Gastroesophageal sphincter (tissue), 4 donors: ENCODE measurements around the gene BCL6. TPM values are rescaled to one million over a fixed set of nuclear protein-coding genes. Genes with fewer than 3 reads are reported as not detected.

Experiments used
- ATAC-seq: fragments of 150-250 bp; one replicate; pipeline ENCODE4 v1.9.1; 2016; ENCODE audit warnings: mild to moderate bottlenecking, moderate library complexity
- H3K27ac ChIP-seq, 4 donors: fragments of 200-600 bp; sonication (generic) in 3 of 4; 1 replicate in 3 of 4; 2 replicates in 1 of 4; pipeline ENCODE4 v1.5.1; 2016 to 2019
- H3K27me3 ChIP-seq: fragments of 200-600 bp; sonication (generic); one replicate; pipeline ENCODE4 v1.5.1; 2019
- H3K36me3 ChIP-seq, 2 donors: fragments of 200-600 bp; sonication (generic); one replicate each; pipeline ENCODE4 v1.5.1; 2019; ENCODE audit warnings: control low read depth in 1 of 2
- H3K4me1 ChIP-seq, 3 donors: fragments of 200-600 bp; sonication (generic); 1 replicate in 2 of 3; 2 replicates in 1 of 3; pipeline ENCODE4 v1.5.1; 2016 to 2019; ENCODE audit warnings: control low read depth in 2 of 3
- H3K4me3 ChIP-seq, 2 donors: fragments of 200-600 bp; sonication (generic); one replicate each; pipeline ENCODE4 v1.5.1; 2019; ENCODE audit warnings: mild to moderate bottlenecking in 1 of 2, moderate library complexity in 1 of 2
- H3K9me3 ChIP-seq, 3 donors: fragments of 200-600 bp; sonication (generic); one replicate each; pipeline ENCODE4 v1.5.1; 2017 to 2019; ENCODE audit warnings: control low read depth in 2 of 3
- EP300 ChIP-seq: sonication (generic); formaldehyde crosslinking; IDR thresholded peaks from one replicate; pipeline ENCODE4 v1.6.1; 2017; ENCODE audit warnings: antibody characterized with exemption, mild to moderate bottlenecking
- POLR2A ChIP-seq, 2 donors: fragments of 450-650 bp; IDR thresholded peaks; one replicate each; pipeline ENCODE4 v1.6.1; 2017; ENCODE audit warnings: antibody characterized with exemption in 2 of 2, mild to moderate bottlenecking in 2 of 2, moderate library complexity in 1 of 2
- POLR2AphosphoS5 ChIP-seq: sonication (generic); formaldehyde crosslinking; IDR thresholded peaks from one replicate; pipeline ENCODE4 v1.6.1; 2017; ENCODE audit warnings: antibody characterized with exemption
- WGBS, 2 donors: methylation state at CpG; one replicate each; pipeline ENCODE4 v1.1.5; 2018; ENCODE audit warnings: low coverage in 1 of 2; 5-methylcytosine and 5-hydroxymethylcytosine counted together
- total RNA-seq, 4 donors: library from RNA; depleted of rRNA; stranded (reverse); fragments of >200 nt; gene quantifications; one replicate each; pipeline ENCODE4 v1.1.0, GENCODE V29; 2016
- TF ChIP-seq, protein P1 (sequence below), 4 experiments: fragments of 200-600 bp in 2 of 4; fragments of 450-650 bp in 2 of 4; sonication (generic) in 1 of 4; IDR thresholded peaks; one replicate each; pipeline ENCODE4 v1.5.1; 2017 to 2019; ENCODE audit warnings: antibody characterized with exemption in 4 of 4, mild to moderate bottlenecking in 2 of 4, moderate library complexity in 2 of 4

Gene BCL6
- total RNA-seq, 4 donors from 2014 or later: 60.0 to 146 (median 115) TPM

DNA sequence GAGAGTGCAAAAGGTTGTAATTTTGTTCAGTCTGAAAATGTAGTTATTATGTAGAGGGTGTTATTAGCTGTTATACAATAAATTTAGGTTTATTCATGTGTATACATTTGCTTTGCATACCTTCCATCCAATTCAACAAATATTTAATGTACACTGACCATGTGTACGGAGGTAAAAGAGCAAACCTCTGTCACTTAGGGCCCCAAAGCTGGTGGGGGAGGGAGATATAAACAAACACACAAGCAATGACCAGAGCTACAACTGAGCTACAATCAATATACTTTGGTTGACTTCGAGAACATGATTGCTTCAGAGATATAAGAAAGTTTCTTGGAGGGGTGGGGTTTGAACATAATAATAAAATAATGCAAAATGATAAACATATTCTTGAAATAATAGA lies 17.5 kb upstream of the BCL6 start:
- Histone ChIP-seq H3K4me3 (no peak overlapping the region), H3K4me1 (peaks cover 0 to 16% (median 6%) of the 10 kb centered on the region in 3 donors), H3K27me3 (no peaks in the 10 kb centered on the region), H3K27ac (no peak overlapping the region), H3K36me3 (no peaks in the 10 kb centered on the region), H3K9me3 (no peaks in the 10 kb centered on the region)
- no peak for ATAC-seq
- WGBS, 2 donors: 87 to 94% methylated on average over 2 of the region's 2 CpGs
- TF ChIP-seq, protein P1, sequence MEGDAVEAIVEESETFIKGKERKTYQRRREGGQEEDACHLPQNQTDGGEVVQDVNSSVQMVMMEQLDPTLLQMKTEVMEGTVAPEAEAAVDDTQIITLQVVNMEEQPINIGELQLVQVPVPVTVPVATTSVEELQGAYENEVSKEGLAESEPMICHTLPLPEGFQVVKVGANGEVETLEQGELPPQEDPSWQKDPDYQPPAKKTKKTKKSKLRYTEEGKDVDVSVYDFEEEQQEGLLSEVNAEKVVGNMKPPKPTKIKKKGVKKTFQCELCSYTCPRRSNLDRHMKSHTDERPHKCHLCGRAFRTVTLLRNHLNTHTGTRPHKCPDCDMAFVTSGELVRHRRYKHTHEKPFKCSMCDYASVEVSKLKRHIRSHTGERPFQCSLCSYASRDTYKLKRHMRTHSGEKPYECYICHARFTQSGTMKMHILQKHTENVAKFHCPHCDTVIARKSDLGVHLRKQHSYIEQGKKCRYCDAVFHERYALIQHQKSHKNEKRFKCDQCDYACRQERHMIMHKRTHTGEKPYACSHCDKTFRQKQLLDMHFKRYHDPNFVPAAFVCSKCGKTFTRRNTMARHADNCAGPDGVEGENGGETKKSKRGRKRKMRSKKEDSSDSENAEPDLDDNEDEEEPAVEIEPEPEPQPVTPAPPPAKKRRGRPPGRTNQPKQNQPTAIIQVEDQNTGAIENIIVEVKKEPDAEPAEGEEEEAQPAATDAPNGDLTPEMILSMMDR (IDR thresholded peaks at IDR 0.05): no peak
- TF ChIP-seq POLR2A (IDR thresholded peaks at IDR 0.05) (no peak), POLR2AphosphoS5 (no peak), EP300 (no peak)

DNA sequence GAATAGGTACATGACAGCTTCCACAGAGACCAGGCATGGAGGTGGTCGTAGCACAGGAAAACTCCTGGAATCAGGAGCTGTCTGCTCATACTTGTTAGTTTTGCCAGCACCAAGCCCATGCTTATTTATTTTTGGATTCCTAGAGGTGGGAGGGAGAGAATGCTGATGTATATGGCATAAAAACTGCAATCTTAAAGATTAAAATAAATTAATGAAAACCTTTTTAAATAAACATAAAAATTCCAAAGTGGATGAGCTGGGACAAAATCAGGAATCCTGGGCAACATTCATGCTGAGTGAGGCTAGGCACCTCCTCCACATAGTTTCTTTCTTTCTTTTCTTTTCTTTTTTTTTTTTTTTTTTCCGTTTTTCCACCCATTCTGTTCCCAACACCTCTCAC lies 14.3 kb upstream of the BCL6 start:
- H3K36me3 ChIP-seq: no peaks in the 10 kb centered on the region
- no peak overlapping the region for H3K4me3 ChIP-seq
- no peak for ATAC-seq
- no peaks in the 10 kb centered on the region for H3K9me3 ChIP-seq
- H3K27me3 ChIP-seq: no peaks in the 10 kb centered on the region
- no peak overlapping the region for H3K27ac ChIP-seq
- TF ChIP-seq EP300 (no peak), POLR2A (IDR thresholded peaks at IDR 0.05) (no peak), POLR2AphosphoS5 (no peak)
- TF ChIP-seq, protein P1 (IDR thresholded peaks at IDR 0.05): no peak
- WGBS, 2 donors: 54 to 86% methylated on average over 1 to 2 of the region's 2 CpGs
- H3K4me1 ChIP-seq: peaks cover 0 to 13% (median 6%) of the 10 kb centered on the region in 3 donors

DNA sequence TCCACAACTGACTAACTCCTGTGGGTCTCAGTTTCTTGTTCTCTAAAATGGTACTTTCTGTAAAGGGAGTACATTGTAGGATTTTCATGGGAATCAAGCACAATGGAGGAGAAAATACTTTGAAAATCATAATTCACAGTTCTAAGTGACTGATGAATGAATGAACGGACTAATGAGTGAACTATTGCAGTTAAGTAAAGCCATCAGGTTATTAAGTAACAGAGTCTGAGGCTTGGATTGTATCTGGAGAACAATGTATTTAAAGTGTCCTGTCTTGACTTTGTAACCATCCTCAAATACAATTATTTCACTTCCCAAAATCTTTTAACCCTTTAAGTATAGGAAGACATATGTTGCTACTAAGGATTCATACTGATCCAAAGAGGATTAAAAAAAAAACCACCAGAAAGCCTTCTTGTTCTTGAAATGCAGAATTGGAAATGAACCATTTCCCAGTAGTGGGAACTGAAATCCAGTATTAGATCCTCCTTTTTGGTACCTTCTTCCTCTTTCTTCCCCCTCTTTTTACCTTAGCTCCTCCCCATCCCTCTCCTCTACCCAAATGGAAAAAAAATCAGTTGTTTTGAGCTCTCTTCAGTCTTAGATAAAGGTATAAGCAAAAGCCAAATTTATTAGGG lies 13.2 kb upstream of the BCL6 start:
- Histone ChIP-seq H3K9me3 (no peaks in the 10 kb centered on the region), H3K36me3 (no peaks in the 10 kb centered on the region), H3K27ac (no peak overlapping the region), H3K4me3 (no peak overlapping the region), H3K27me3 (no peaks in the 10 kb centered on the region), H3K4me1 (peaks cover 0 to 2% (median 0%) of the 10 kb centered on the region in 3 donors)
- ATAC-seq: no peak
- 89 to 95% methylated on average over 1 of the region's 1 CpG for WGBS, 2 donors
- TF ChIP-seq, protein P1 (IDR thresholded peaks at IDR 0.05): no peak
- TF ChIP-seq POLR2A (IDR thresholded peaks at IDR 0.05) (no peak), EP300 (no peak), POLR2AphosphoS5 (no peak)

DNA sequence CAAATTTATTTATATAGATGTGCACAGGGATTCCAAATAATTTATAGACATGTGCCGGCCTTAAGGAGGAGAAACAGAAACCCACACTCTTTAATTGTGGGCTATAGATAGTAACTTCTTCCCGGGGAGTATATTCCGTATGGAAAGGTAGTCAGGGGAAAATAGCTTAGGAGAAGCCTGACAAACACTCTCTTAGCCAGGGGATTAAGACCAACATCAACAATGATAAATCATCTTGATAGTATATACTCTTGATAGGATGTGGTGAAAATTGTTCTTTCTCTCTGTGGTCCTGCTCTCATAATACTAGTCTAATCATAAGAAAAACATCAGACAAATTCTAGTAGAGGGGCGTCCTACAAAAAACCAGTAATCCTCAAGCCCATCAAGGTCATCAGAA lies 8.2 kb upstream of the BCL6 start:
- no peaks in the 10 kb centered on the region for H3K27me3 ChIP-seq
- no peaks in the 10 kb centered on the region for H3K36me3 ChIP-seq
- peaks cover 0 to 27% (median 0%) of the 10 kb centered on the region in 3 donors for H3K4me1 ChIP-seq
- WGBS, 2 donors: 68 to 72% methylated on average over 2 to 4 of the region's 4 CpGs
- TF ChIP-seq EP300 (no peak), POLR2A (IDR thresholded peaks at IDR 0.05) (no peak), POLR2AphosphoS5 (no peak)
- TF ChIP-seq, protein P1 (IDR thresholded peaks at IDR 0.05): no peak
- no peak overlapping the region for H3K4me3 ChIP-seq
- H3K9me3 ChIP-seq: no peaks in the 10 kb centered on the region
- no peak overlapping the region for H3K27ac ChIP-seq
- ATAC-seq: no peak

DNA sequence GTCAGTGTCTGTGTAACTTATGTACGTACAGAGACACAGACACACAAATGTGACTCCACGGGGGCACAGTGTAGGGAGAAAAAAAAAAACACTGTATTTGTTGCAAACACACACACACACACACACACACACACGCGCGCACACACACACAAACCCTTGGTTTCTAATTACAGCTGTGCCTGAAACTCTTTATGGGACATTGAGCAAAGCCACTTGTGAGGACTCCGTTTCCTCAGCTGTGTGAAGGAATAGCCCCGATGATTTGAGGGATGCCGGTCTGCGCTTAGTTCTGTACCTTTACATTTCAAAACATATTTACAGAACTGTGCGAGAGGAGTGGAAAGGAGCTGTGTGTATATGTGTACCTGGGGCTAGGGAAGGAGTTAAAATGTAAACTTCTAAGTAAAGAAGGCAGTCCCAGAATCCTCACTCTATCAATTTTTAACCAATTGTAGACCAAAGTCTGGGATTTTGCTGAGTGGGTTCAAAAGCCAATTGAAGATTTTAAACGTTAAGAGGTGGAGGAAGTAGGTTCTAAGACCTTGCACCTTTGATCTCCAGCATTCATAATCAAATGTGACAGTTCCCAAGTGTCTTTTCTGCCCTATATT lies 5.3 kb upstream of the BCL6 start:
- TF ChIP-seq EP300 (no peak), POLR2A (IDR thresholded peaks at IDR 0.05) (no peak), POLR2AphosphoS5 (no peak)
- TF ChIP-seq, protein P1 (IDR thresholded peaks at IDR 0.05): no peak
- Histone ChIP-seq H3K27ac (peak overlapping the region; percentile 88 to 99 (median 96)), H3K27me3 (no peaks in the 10 kb centered on the region), H3K4me3 (peak overlapping the region; percentile 21 to 41), H3K9me3 (no peaks in the 10 kb centered on the region), H3K4me1 (peaks cover 0 to 53% (median 0%) of the 10 kb centered on the region in 3 donors), H3K36me3 (no peaks in the 10 kb centered on the region)
- ATAC-seq: peak; percentile 3
- 34 to 36% methylated on average over 1 to 11 of the region's 11 CpGs for WGBS, 2 donors
